Neutrophil (primary cell): ENCODE data around the gene NPLOC4.
A peak's percentile ranks its signal among the peaks of the same experiment; 100 is the strongest.

Experiments
- H3K27ac ChIP-seq: fragments of 200-600 bp; sonication (generic); 2 replicates; pipeline ENCODE4 v1.5.1; 2016; ENCODE audit warnings: mild to moderate bottlenecking, moderate library complexity
- H3K27me3 ChIP-seq: fragments of 200-600 bp; sonication (generic); 2 replicates; pipeline ENCODE4 v1.6.0; 2016; ENCODE audit warnings: mild to moderate bottlenecking
- H3K36me3 ChIP-seq: fragments of 200-600 bp; sonication (generic); 2 replicates; pipeline ENCODE4 v1.5.1; 2017
- H3K4me1 ChIP-seq, 2 experiments: fragments of 200-600 bp in 1 of 2; sonication (generic) in 1 of 2; 1 replicate in 1 of 2; 2 replicates in 1 of 2; pipeline versions ENCODE4 v1.5.1 to v1.6.1; 2013 to 2016; ENCODE audit warnings: low read depth in 1 of 2, low read length in 1 of 2, mild to moderate bottlenecking in 1 of 2, moderate library complexity in 1 of 2; ENCODE audit not compliant: control insufficient read depth in 1 of 2, insufficient read depth in 1 of 2
- H3K4me3 ChIP-seq, 2 experiments: fragments of 200-600 bp in 1 of 2; sonication (generic) in 1 of 2; 1 replicate in 1 of 2; 2 replicates in 1 of 2; pipeline ENCODE4 v1.5.1; 2013 to 2016; ENCODE audit warnings: low read depth in 1 of 2, low read length in 1 of 2, mild to moderate bottlenecking in 1 of 2, moderate library complexity in 1 of 2
- H3K9me3 ChIP-seq: fragments of 200-600 bp; sonication (generic); 2 replicates; pipeline ENCODE4 v1.5.1; 2016
- CTCF ChIP-seq: fragments of 200-600 bp; sonication (generic); IDR thresholded peaks from 2 replicates; pipeline ENCODE4 v1.5.1; 2016; ENCODE audit warnings: antibody characterized with exemption

NPLOC4 gene

DNA sequence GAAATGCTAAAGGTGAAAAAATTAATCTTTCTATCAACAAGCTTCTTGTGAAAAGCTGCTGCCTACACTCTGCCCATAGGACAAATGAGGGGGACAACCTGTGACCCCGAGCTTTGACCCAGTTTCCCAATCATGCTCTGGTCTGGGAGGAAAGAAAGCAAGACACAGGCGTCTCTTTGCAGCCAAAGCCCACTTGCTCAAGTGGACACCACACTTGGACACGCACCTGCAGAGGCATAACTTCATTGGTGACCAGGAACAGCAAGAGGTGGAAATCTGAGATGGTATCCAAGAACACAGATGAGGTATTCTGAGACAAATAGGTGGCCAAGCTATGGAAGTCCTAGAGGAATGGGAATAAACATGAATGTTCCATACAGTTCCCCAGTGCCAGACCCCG is 69.7 kb downstream of the NPLOC4 start:
- no peak overlapping the region for H3K4me3 ChIP-seq
- H3K4me1 ChIP-seq = peaks cover 9 to 12% of the 10 kb centered on the region in 2 experiments
- no peaks in the 10 kb centered on the region for H3K9me3 ChIP-seq
- no peaks in the 10 kb centered on the region for H3K27me3 ChIP-seq
- no peak for TF ChIP-seq CTCF
- H3K36me3 ChIP-seq = peaks cover 90% of the 10 kb centered on the region
- no peak overlapping the region for H3K27ac ChIP-seq

GRCh38 chr17:81566461-81567126 is 70.3 kb downstream of the NPLOC4 start:
- Histone ChIP-seq H3K9me3 (no peaks in the 10 kb centered on the region), H3K4me1 (peaks cover 9 to 14% of the 10 kb centered on the region in 2 experiments), H3K36me3 (peaks cover 84% of the 10 kb centered on the region), H3K27ac (no peak overlapping the region), H3K27me3 (no peaks in the 10 kb centered on the region), H3K4me3 (no peak overlapping the region)
- TF ChIP-seq CTCF = no peak

- no peaks in the 10 kb centered on the region for H3K27me3 ChIP-seq
- H3K4me1 ChIP-seq = peaks cover 23 to 27% of the 10 kb centered on the region in 2 experiments
- peaks cover 72% of the 10 kb centered on the region for H3K36me3 ChIP-seq
- TF ChIP-seq CTCF = no peak
- H3K4me3 ChIP-seq = no peak overlapping the region
- no peaks in the 10 kb centered on the region for H3K9me3 ChIP-seq
- H3K27ac ChIP-seq = no peak overlapping the region
Measured at GRCh38 chr17:81565231-81565630, 71.7 kb downstream of the NPLOC4 start.

GRCh38 chr17:81564778-81565177 is 72.1 kb downstream of the NPLOC4 start:
- Histone ChIP-seq H3K27ac (no peak overlapping the region), H3K4me1 (peaks cover 25 to 28% of the 10 kb centered on the region in 2 experiments)

DNA sequence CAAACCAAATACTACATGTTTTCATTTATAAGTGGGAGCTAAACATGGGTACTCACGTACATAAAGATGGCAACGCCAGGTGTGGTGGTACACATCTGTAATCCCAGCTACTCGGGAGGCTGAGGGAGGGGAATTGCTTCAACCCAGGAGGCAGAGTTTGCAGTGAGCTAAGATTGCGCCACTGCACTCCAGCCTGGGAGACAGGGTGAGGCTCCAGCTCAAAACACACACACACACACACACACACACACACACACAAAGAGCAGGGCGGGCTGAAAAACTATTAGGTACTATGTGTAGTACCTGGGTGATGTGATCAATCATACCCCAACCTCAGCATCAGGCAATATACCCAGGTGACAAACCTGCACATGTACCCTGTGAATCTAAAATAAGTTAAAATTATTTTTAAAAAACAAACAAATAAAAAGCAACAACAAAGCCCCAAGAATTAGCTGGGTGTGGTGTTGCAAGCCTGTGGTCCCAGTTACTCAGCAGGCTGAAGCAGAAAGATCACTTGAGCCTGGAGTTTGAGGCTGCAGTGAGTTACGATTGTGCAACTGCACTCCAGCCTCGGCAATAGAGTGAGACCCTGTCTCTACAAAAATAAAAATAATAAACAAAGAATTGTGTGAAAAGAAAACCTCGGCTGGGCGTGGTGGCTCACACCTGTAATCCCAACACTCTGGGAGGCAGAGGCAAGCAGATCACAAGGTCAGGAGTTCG is 72.9 kb downstream of the NPLOC4 start:
- no peak for TF ChIP-seq CTCF
- H3K27me3 ChIP-seq = no peaks in the 10 kb centered on the region
- H3K4me1 ChIP-seq = peaks cover 28% of the 10 kb centered on the region in 2 experiments
- no peaks in the 10 kb centered on the region for H3K9me3 ChIP-seq
- no peak overlapping the region for H3K4me3 ChIP-seq
- H3K36me3 ChIP-seq = peaks cover 68% of the 10 kb centered on the region
- peak overlapping the region; percentile 35 for H3K27ac ChIP-seq

More at GRCh38 chr17:81564778-81565177, 72.1 kb downstream of the NPLOC4 start:
- Histone ChIP-seq H3K27me3 (no peaks in the 10 kb centered on the region), H3K9me3 (no peaks in the 10 kb centered on the region), H3K4me3 (no peak overlapping the region), H3K36me3 (peaks cover 71% of the 10 kb centered on the region)
- TF ChIP-seq CTCF = no peak
